HCT116 (cell line): ENCODE data around the gene MYH14. TPM values are rescaled to one million over a fixed set of nuclear protein-coding genes. Genes with fewer than 3 reads are reported as not detected.

Experiments
- ATAC-seq: fragments of 200-7000 bp; cut with Tn5 transposase; 2 replicates; pipeline ENCODE4 v1.9.1; 2020; ENCODE audit warnings: mild to moderate bottlenecking, moderate library complexity
- BruUV-seq: library from RNA; stranded (reverse); fragments of 400-500 nt; replicated peaks from 2 replicates; lab custom pipeline; 2021; lab: Mats Ljungman, UMichigan
- CTCF ChIA-PET: fragments of 300-600 bp; sonication (Branson Sonifier 250); formaldehyde crosslinking; loops from one replicate; lab custom pipeline; 2021; ENCODE audit warnings: antibody characterized with exemption; lab: Charles Lee
- POLR2A ChIA-PET: fragments of 300-600, 350-600 bp; sonication (Branson Sonifier 250); formaldehyde crosslinking; loops from one replicate; lab custom pipeline; 2021; ENCODE audit warnings: antibody characterized with exemption; lab: Charles Lee
- RAD21 ChIA-PET, 2 experiments: fragments of 300-600 bp; sonication (Branson Sonifier 250); formaldehyde crosslinking; loops; one replicate each; lab custom pipeline; 2023; ENCODE audit warnings: low total read pairs in 2 of 2; ENCODE audit not compliant: uncharacterized antibody in 2 of 2, unreplicated experiment in 2 of 2, low non-redundant PET in 1 of 2; lab: Charles Lee
- DNase-seq: peaks from one replicate; pipeline ENCODE4 v3.0.0-alpha.2; 2010; ENCODE audit warnings: low read depth, low spot score
- H2AFZ ChIP-seq: fragments of 200-600 bp; shearing (Covaris generic), sonication (generic); 2 replicates; pipeline ENCODE4 v1.6.1; 2017; ENCODE audit warnings: low read depth, mixed run types, mixed read lengths, antibody characterized with exemption, low read length; ENCODE audit not compliant: poor library complexity, severe bottlenecking
- H3K27ac ChIP-seq: 2 replicates; pipeline ENCODE4 v1.5.1; 2012; ENCODE audit warnings: low read depth, low read length
- H3K27me3 ChIP-seq: fragments of 200-600 bp; sonication (generic); 2 replicates; pipeline ENCODE4 v1.6.1; 2016; ENCODE audit warnings: mixed run types, low read length, mixed read lengths; ENCODE audit not compliant: insufficient read depth
- H3K36me3 ChIP-seq, 2 experiments: fragments of 200-500 bp in 1 of 2; fragments of 200-600 bp in 1 of 2; sonication (Bioruptor generic) in 1 of 2; sonication (generic) in 1 of 2; 2 replicates each; pipeline versions ENCODE4 v1.5.1 to v1.6.1; 2014 to 2016; ENCODE audit warnings: low read length in 2 of 2, inconsistent platforms in 1 of 2, mixed read lengths in 1 of 2, mixed run types in 1 of 2; ENCODE audit not compliant: insufficient read depth in 2 of 2, control insufficient read depth in 1 of 2
- H3K4me1 ChIP-seq, 2 experiments: fragments of 200-600 bp in 1 of 2; sonication (generic) in 1 of 2; 2 replicates each; pipeline versions ENCODE4 v1.5.1 to v1.6.1; 2012 to 2017; ENCODE audit warnings: low read length in 2 of 2, inconsistent platforms in 1 of 2, mild to moderate bottlenecking in 1 of 2, mixed read lengths in 1 of 2, mixed run types in 1 of 2, moderate library complexity in 1 of 2; ENCODE audit not compliant: insufficient read depth in 2 of 2, control insufficient read depth in 1 of 2
- H3K4me2 ChIP-seq: fragments of 200-600 bp; sonication (generic); 2 replicates; pipeline ENCODE4 v1.6.1; 2017; ENCODE audit warnings: mixed run types, low read length, mixed read lengths
- H3K4me3 ChIP-seq, 2 experiments: fragments of 200-600 bp in 1 of 2; sonication (generic) in 1 of 2; replicated peaks in 1 of 2; 2 replicates each; pipeline ENCODE4 v1.5.1; 2011 to 2016; ENCODE audit warnings: low read length in 2 of 2, control low read depth in 1 of 2, low read depth in 1 of 2, mild to moderate bottlenecking in 1 of 2, mixed read lengths in 1 of 2, mixed run types in 1 of 2
- H3K79me2 ChIP-seq: fragments of 200-600 bp; sonication (generic); 2 replicates; pipeline ENCODE4 v1.6.1; 2017; ENCODE audit warnings: mild to moderate bottlenecking, mixed run types, low read length, moderate library complexity, mixed read lengths; ENCODE audit not compliant: insufficient read depth
- H3K9ac ChIP-seq: fragments of 200-600 bp; sonication (generic); 2 replicates; pipeline ENCODE4 v1.6.1; 2016; ENCODE audit warnings: low read length, mixed read lengths
- H3K9me2 ChIP-seq: fragments of 200-600 bp; sonication (generic), shearing (Covaris generic); 2 replicates; pipeline ENCODE4 v1.6.1; 2017; ENCODE audit warnings: mixed run types, mild to moderate bottlenecking, moderate library complexity; ENCODE audit not compliant: insufficient read depth
- H3K9me3 ChIP-seq, 2 experiments: fragments of 200-500 bp in 1 of 2; fragments of 200-600 bp in 1 of 2; sonication (Bioruptor generic) in 1 of 2; sonication (generic) in 1 of 2; 2 replicates each; pipeline ENCODE4 v1.6.1; 2014 to 2017; ENCODE audit warnings: low read length in 2 of 2, mixed read lengths in 2 of 2, inconsistent platforms in 1 of 2, low read depth in 1 of 2, mild to moderate bottlenecking in 1 of 2, mixed run types in 1 of 2, moderate library complexity in 1 of 2; ENCODE audit not compliant: control insufficient read depth in 1 of 2, insufficient read depth in 1 of 2
- H4K20me1 ChIP-seq: fragments of 200-600 bp; sonication (generic), shearing (Covaris generic); 2 replicates; pipeline ENCODE4 v1.6.1; 2017; ENCODE audit warnings: mixed run types, mild to moderate bottlenecking, moderate library complexity; ENCODE audit not compliant: insufficient read depth
- ATF3 ChIP-seq: IDR thresholded peaks from 2 replicates; pipeline ENCODE4 v1.6.1; 2012
- CBX3 ChIP-seq: IDR thresholded peaks from 2 replicates; pipeline ENCODE4 v1.6.1; 2012; ENCODE audit warnings: low read depth
- CEBPB ChIP-seq: IDR thresholded peaks from 2 replicates; pipeline ENCODE4 v1.6.1; 2012; ENCODE audit warnings: low read depth
- EGR1 ChIP-seq: IDR thresholded peaks from 2 replicates; pipeline ENCODE4 v1.6.1; 2012; ENCODE audit warnings: low read depth
- EZH2 ChIP-seq: fragments of 200-600 bp; sonication (generic); IDR thresholded peaks from 2 replicates; pipeline ENCODE4 v1.6.1; 2017; ENCODE audit warnings: antibody characterized with exemption, mixed run types
- EZH2phosphoT487 ChIP-seq: fragments of 200-600 bp; IDR thresholded peaks from 2 replicates; pipeline ENCODE4 v1.6.1; 2018; ENCODE audit warnings: antibody characterized with exemption, borderline replicate concordance
- FOSL1 ChIP-seq: IDR thresholded peaks from 2 replicates; pipeline ENCODE4 v1.6.1; 2012; ENCODE audit warnings: low read depth
- JUND ChIP-seq: IDR thresholded peaks from 2 replicates; pipeline ENCODE4 v1.6.1; 2012
- POLR2A ChIP-seq: IDR thresholded peaks from 2 replicates; pipeline ENCODE4 v1.7.0; 2011; ENCODE audit warnings: borderline replicate concordance; ENCODE audit not compliant: insufficient read depth, insufficient read length; ENCODE audit errors: extremely low read depth
- POLR2AphosphoS5 ChIP-seq: IDR thresholded peaks from 2 replicates; pipeline ENCODE4 v1.6.1; 2011; ENCODE audit warnings: mild to moderate bottlenecking, low read depth, low read length, moderate library complexity
- REST ChIP-seq: IDR thresholded peaks from 2 replicates; pipeline ENCODE4 v1.6.1; 2012; ENCODE audit warnings: low read depth
- SIN3A ChIP-seq: IDR thresholded peaks from 2 replicates; pipeline ENCODE4 v1.6.1; 2012; ENCODE audit warnings: low read depth
- SP1 ChIP-seq: IDR thresholded peaks from 2 replicates; pipeline ENCODE4 v1.6.1; 2012; ENCODE audit warnings: low read depth
- SRF ChIP-seq: IDR thresholded peaks from 2 replicates; pipeline ENCODE4 v1.6.1; 2012; ENCODE audit warnings: low read depth
- ZBTB33 ChIP-seq: IDR thresholded peaks from 2 replicates; pipeline ENCODE4 v1.6.1; 2011; ENCODE audit warnings: mild to moderate bottlenecking, low read length, moderate library complexity; ENCODE audit not compliant: insufficient replicate concordance; ENCODE audit errors: extremely low read depth
- ZNF274 ChIP-seq: fragments of 200-500 bp; sonication (Bioruptor generic); IDR thresholded peaks from 2 replicates; pipeline ENCODE4 v1.6.1; 2014; ENCODE audit warnings: mild to moderate bottlenecking, low read depth, low read length, inconsistent platforms
- intact Hi-C: fragments of 100-400 bp; cut with micrococcal nuclease; formaldehyde crosslinking; loops from 2 replicates; pipeline ENCODE4 v1.10.0; 2022
- total RNA-seq: library from RNA; stranded (reverse); gene quantifications from one replicate; pipeline ENCODE4 v1.2.1, GENCODE V29; 2021; ENCODE audit not compliant: unreplicated experiment

MYH14 gene
- total RNA-seq, 1 experiment from 2014 or later = 60.1 TPM

- TF ChIP-seq REST = no peak
These were observed 30.3 kb upstream of the MYH14 start (continued) for GRCh38 chr19:50173127-50173526.

- no peak overlapping the region for H2AFZ ChIP-seq
- no peaks in the 10 kb centered on the region for H3K27me3 ChIP-seq
- TF ChIP-seq CEBPB = no peak
- TF ChIP-seq SRF = no peak
- no peak for TF ChIP-seq EGR1
- TF ChIP-seq POLR2A = no peak
- no peak for TF ChIP-seq ATF3
- TF ChIP-seq SP1 = no peak
- no peak for TF ChIP-seq ZBTB33
- TF ChIP-seq CBX3 = no peak
- TF ChIP-seq EZH2phosphoT487 = no peak
- TF ChIP-seq JUND = no peak
- no peak for TF ChIP-seq EZH2
- TF ChIP-seq POLR2AphosphoS5 = no peak
- TF ChIP-seq ZNF274 = no peak
- no peak for TF ChIP-seq FOSL1
- TF ChIP-seq SIN3A = no peak
- H3K36me3 ChIP-seq = no peaks in the 10 kb centered on the region
- H3K4me3 ChIP-seq = no peak overlapping the region
- DNase-seq = no peak
- POLR2A ChIA-PET = no interaction called here
- no peaks in the 10 kb centered on the region for H3K9me2 ChIP-seq
- peaks cover 0 to 9% of the 10 kb centered on the region in 2 experiments; a peak in 1 of 4 replicates for H3K4me1 ChIP-seq
- RAD21 ChIA-PET = no interaction called here
- intact Hi-C loops = no loop called here
- no peak for ATAC-seq
- no peak overlapping the region for H3K27ac ChIP-seq
- no peaks in the 10 kb centered on the region for H3K9me3 ChIP-seq
- no TSS peak for BruUV-seq
- no peaks in the 10 kb centered on the region for H3K79me2 ChIP-seq
- H3K4me2 ChIP-seq = no peak overlapping the region
- CTCF ChIA-PET = no interaction called here
- no peaks in the 10 kb centered on the region for H4K20me1 ChIP-seq
- no peak overlapping the region for H3K9ac ChIP-seq
These were observed 29.2 kb upstream of the MYH14 start for GRCh38 chr19:50174100-50174793.
